Stimulated activated naive CD8-positive, alpha-beta T cell treated with anti-CD3 and anti-CD28 coated beads, Interleukin-15, Interleukin-2, amounts not matched to agents 100 U/mL and 50 U/mL, for 24 hours (primary cell): Measurements from ENCODE around the gene CARD16.

Source experiments
- ATAC-seq: fragments of 150-1000 bp; cut with Tn5 transposase; one replicate; pipeline ENCODE4 v1.10.0; 2021
- DNase-seq: peaks from one replicate; pipeline ENCODE4 v3.0.0; 2021

The CARD16 gene

GRCh38 chr11:104992781-104993180, 52.4 kb downstream of the CARD16 start:
- ATAC-seq: no peak
- DNase-seq: no peak

GRCh38 chr11:104991994-104992393, 53.1 kb downstream of the CARD16 start:
- DNase-seq: no peak
- no peak for ATAC-seq
